GM12878 (cell line): ENCODE measurements around the gene NR2F2. TPM values are rescaled to one million over a fixed set of nuclear protein-coding genes. Genes with fewer than 3 reads are reported as not detected.
A peak's percentile ranks its signal among the peaks of the same experiment; 100 is the strongest.

Experiments
- ATAC-seq: fragments of 200-7000 bp; cut with Tn5 transposase; 3 replicates; pipeline ENCODE4 v1.9.1; 2020; ENCODE audit warnings: mild to moderate bottlenecking, moderate library complexity
- BruUV-seq: library from RNA; stranded (reverse); fragments of 400-500 nt; replicated peaks from 2 replicates; lab custom pipeline; 2021; lab: Mats Ljungman, UMichigan
- CTCF ChIA-PET: fragments of 300-600 bp; sonication (Branson Sonifier 250); formaldehyde crosslinking; extraction: SDS; loops from one replicate; lab custom pipeline; 2021; ENCODE audit warnings: inconsistent platforms; lab: Yijun Ruan, JAX
- POLR2A ChIA-PET: fragments of 350-600 bp; formaldehyde crosslinking; extraction: SDS; loops from one replicate; lab custom pipeline; 2021; ENCODE audit warnings: inconsistent platforms; lab: Charles Lee
- RAD21 ChIA-PET: fragments of 300-600 bp; sonication (Branson Sonifier 250); formaldehyde crosslinking; loops from one replicate; lab custom pipeline; 2023; ENCODE audit warnings: antibody characterized with exemption; ENCODE audit not compliant: unreplicated experiment; lab: Charles Lee
- SMC1A ChIA-PET: fragments of 300-600 bp; sonication (Branson Sonifier 250); formaldehyde crosslinking; loops from one replicate; lab custom pipeline; 2023; ENCODE audit not compliant: unreplicated experiment, uncharacterized antibody; lab: Charles Lee
- DNase-seq: peaks from one replicate; pipeline ENCODE4 v3.0.0-alpha.2; 2011; ENCODE audit warnings: low read depth, low spot score
- FAIRE-seq: peaks from 3 replicates; lab custom pipeline; 2011; peaks lifted over from hg19 to GRCh38; lab: Jason Lieb, UNC
- H2AFZ ChIP-seq: 2 replicates; pipeline ENCODE4 v1.6.0; 2011; ENCODE audit warnings: low read depth, low read length, control low read depth; ENCODE audit not compliant: control insufficient read depth
- H3K27ac ChIP-seq: 2 replicates; pipeline ENCODE4 v1.5.1; 2011; ENCODE audit warnings: control low read depth; ENCODE audit not compliant: control insufficient read depth, insufficient read depth
- H3K27me3 ChIP-seq, 2 experiments: replicated peaks in 1 of 2; 2 replicates each; pipeline versions ENCODE4 v1.6.0 to v1.6.1; 2011; ENCODE audit warnings: low read length in 1 of 2; ENCODE audit not compliant: control insufficient read depth in 2 of 2, insufficient read depth in 2 of 2
- H3K36me3 ChIP-seq, 2 experiments: 2 replicates each; pipeline ENCODE4 v1.5.1; 2011; ENCODE audit warnings: low read length in 1 of 2; ENCODE audit not compliant: control insufficient read depth in 2 of 2, insufficient read depth in 2 of 2
- H3K4me1 ChIP-seq: 2 replicates; pipeline ENCODE4 v1.6.1; 2011; ENCODE audit warnings: mild to moderate bottlenecking, low read length, moderate library complexity, mixed read lengths; ENCODE audit not compliant: control insufficient read depth, insufficient read depth
- H3K4me2 ChIP-seq: 2 replicates; pipeline ENCODE4 v1.6.0; 2011; ENCODE audit warnings: control low read depth; ENCODE audit not compliant: control insufficient read depth, insufficient read depth
- H3K4me3 ChIP-seq: fragments of 200-600 bp; sonication (generic); 2 replicates; pipeline ENCODE4 v1.5.1; 2016
- H3K79me2 ChIP-seq: 2 replicates; pipeline ENCODE4 v1.6.0; 2011; ENCODE audit warnings: low read length; ENCODE audit not compliant: control insufficient read depth, insufficient read depth
- H3K9ac ChIP-seq: 2 replicates; pipeline ENCODE4 v1.8.0; 2011; ENCODE audit warnings: low read length, control low read depth, mixed read lengths; ENCODE audit not compliant: control insufficient read depth, insufficient read depth
- H3K9me3 ChIP-seq: replicated peaks from 3 replicates; pipeline ENCODE4 v1.5.1; 2011; ENCODE audit warnings: mild to moderate bottlenecking, low read length; ENCODE audit not compliant: control insufficient read depth, insufficient read depth
- H4K20me1 ChIP-seq: 2 replicates; pipeline ENCODE4 v1.6.0; 2011; ENCODE audit not compliant: control insufficient read depth, insufficient read depth
- BCL3 ChIP-seq: IDR thresholded peaks from 2 replicates; pipeline ENCODE4 v1.6.1; 2011; ENCODE audit warnings: borderline replicate concordance, low read depth, mild to moderate bottlenecking, moderate library complexity, low read length; ENCODE audit not compliant: insufficient read depth, poor library complexity, severe bottlenecking
- HDAC2 ChIP-seq: fragments of 200-600 bp; sonication (generic); IDR thresholded peaks from 2 replicates; pipeline ENCODE4 v1.6.1; 2017
- HSF1 ChIP-seq: fragments of 150-350 bp; IDR thresholded peaks from 2 replicates; pipeline ENCODE4 v1.6.1; 2014; ENCODE audit warnings: mild to moderate bottlenecking, low read depth, low read length
- KLF5 ChIP-seq: fragments of 450-650 bp; IDR thresholded peaks from 2 replicates; pipeline ENCODE4 v1.6.1; 2014; ENCODE audit warnings: mild to moderate bottlenecking; ENCODE audit not compliant: partially characterized antibody
- MEF2A ChIP-seq: IDR thresholded peaks from 2 replicates; pipeline ENCODE4 v1.6.1; 2011; ENCODE audit warnings: low read depth, mild to moderate bottlenecking, low read length, moderate library complexity; ENCODE audit not compliant: insufficient read depth
- NFYA ChIP-seq: IDR thresholded peaks from 2 replicates; pipeline ENCODE4 v1.6.1; 2011; ENCODE audit warnings: low read depth, mild to moderate bottlenecking, low read length, improper control_type of control experiment, borderline replicate concordance
- NFYB ChIP-seq: IDR thresholded peaks from 2 replicates; pipeline ENCODE4 v1.6.1; 2011; ENCODE audit warnings: low read depth, mild to moderate bottlenecking, low read length, improper control_type of control experiment, moderate library complexity; ENCODE audit not compliant: insufficient read depth
- POLR2A ChIP-seq: IDR thresholded peaks from 2 replicates; pipeline ENCODE4 v1.6.1; 2011; ENCODE audit warnings: low read depth, mild to moderate bottlenecking, low read length
- SMARCA5 ChIP-seq: fragments of 450-650 bp; IDR thresholded peaks from 2 replicates; pipeline ENCODE4 v1.6.1; 2017; ENCODE audit warnings: mild to moderate bottlenecking
- SRF ChIP-seq, 2 experiments: IDR thresholded peaks; 2 replicates each; pipeline ENCODE4 v1.6.1; 2011; ENCODE audit warnings: low read depth in 2 of 2, low read length in 2 of 2, mild to moderate bottlenecking in 1 of 2, moderate library complexity in 1 of 2
- STAT3 ChIP-seq: IDR thresholded peaks from 2 replicates; pipeline ENCODE4 v1.6.1; 2011; ENCODE audit warnings: low read depth, low read length, improper control_type of control experiment
- YBX1 ChIP-seq: fragments of 450-650 bp; IDR thresholded peaks from 2 replicates; pipeline ENCODE4 v1.6.1; 2016; ENCODE audit warnings: antibody characterized with exemption
- ZNF24 ChIP-seq: fragments of 450-650 bp; IDR thresholded peaks from 2 replicates; pipeline ENCODE4 v1.6.1; 2017; ENCODE audit warnings: antibody characterized with exemption, mild to moderate bottlenecking
- ZNF274 ChIP-seq: IDR thresholded peaks from one replicate; pipeline ENCODE4 v1.8.0; 2011; ENCODE audit not compliant: insufficient read length, insufficient read depth
- WGBS: methylation state at CpG from one replicate; pipeline ENCODE4 v1.1.6; 2016; ENCODE audit warnings: low lambda C conversion rate; ENCODE audit not compliant: insufficient replicate concordance, insufficient coverage; ENCODE audit errors: missing lambda C conversion rate; 5-methylcytosine and 5-hydroxymethylcytosine counted together
- in situ Hi-C: fragments of 300-500 bp; cut with MboI; formaldehyde crosslinking; loops from 9 replicates; pipeline ENCODE4 v1.14.3; 2018; ENCODE audit warnings: mixed read lengths
- intact Hi-C: fragments of 100-400 bp; cut with micrococcal nuclease; formaldehyde crosslinking; loops from one replicate; pipeline ENCODE4 v1.14.2; 2022; ENCODE audit not compliant: unreplicated experiment
- polyA plus RNA-seq, 11 experiments: library from polyadenylated mRNA; depleted of rRNA in 4 of 11; unstranded in 6 of 11; stranded (reverse) in 5 of 11; fragments of >200 nt; fragmentation: Nextera tagmentation in 4 of 11; fragmentation: Illumina TruSeq in 1 of 11; extraction: Ambion mirVana in 4 of 11; extraction: Trizol in 1 of 11; gene quantifications; 1 replicate in 1 of 11; 2 replicates in 10 of 11; pipeline versions ENCODE4 v1.2.1 to v1.2.3, GENCODE V29; 2011 to 2016; ENCODE audit warnings: inconsistent platforms in 2 of 11, missing spikeins in 2 of 11, low read depth in 1 of 11
- total RNA-seq, 4 experiments: library from RNA; depleted of rRNA in 3 of 4; stranded (reverse); fragments of >200 nt in 3 of 4; fragmentation: Illumina TruSeq in 1 of 4; extraction: Trizol in 1 of 4; gene quantifications; 2 replicates each; pipeline versions ENCODE4 v1.2.1 to v1.2.3, GENCODE V29; 2013 to 2021
- TF ChIP-seq, protein P1 (sequence below): IDR thresholded peaks from 2 replicates; pipeline ENCODE4 v1.6.1; 2012; ENCODE audit warnings: improper control_type of control experiment, low read depth, low read length; ENCODE audit not compliant: insufficient replicate concordance

The NR2F2 gene
- total and polyA plus RNA-seq, 10 of the 15 experiments (the other 5 are each of a cell fraction or from before 2014, with no cell fraction given), result 1.1 to 10.1 (median 3.2) TPM

DNA sequence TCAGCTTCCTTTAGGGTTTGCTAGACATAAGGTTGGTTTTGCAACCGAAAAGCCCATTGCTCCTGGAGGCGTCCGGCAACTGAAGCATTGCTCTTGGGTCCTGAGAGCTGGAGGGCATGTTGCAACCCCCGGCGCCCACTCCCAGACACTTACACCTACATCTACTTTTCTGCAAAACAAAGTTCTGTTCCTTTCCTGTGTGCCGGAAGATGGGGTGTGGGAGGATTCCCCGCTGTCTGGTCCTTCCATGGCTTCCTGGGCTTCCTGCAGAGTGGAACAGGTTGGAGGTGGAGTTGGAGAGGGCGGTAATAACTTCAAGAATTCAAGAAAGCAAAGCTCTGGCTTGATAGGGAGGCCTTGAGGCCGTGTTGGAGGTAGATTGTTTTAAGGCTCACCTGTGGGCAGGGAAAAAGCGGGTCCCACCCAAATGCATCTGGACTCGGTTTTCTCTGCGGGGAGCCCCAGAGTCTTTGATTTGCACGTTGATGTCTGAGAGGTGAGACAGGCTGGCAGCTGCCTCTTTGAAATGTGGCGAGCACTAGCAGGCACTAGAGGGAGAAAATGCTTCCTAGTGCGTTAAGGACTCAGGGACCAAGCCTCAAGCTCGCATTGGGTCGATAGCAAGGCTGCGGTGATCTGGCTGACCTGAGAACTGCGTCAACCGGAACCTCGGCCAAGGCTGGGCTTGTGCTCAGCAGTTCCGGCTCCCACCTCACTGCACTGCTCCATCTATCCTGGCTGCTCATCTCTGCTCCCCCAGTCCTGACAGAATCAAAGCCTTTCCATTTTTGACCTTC is 39.5 kb downstream of the NR2F2 start (continued):
- TF ChIP-seq, protein P1, sequence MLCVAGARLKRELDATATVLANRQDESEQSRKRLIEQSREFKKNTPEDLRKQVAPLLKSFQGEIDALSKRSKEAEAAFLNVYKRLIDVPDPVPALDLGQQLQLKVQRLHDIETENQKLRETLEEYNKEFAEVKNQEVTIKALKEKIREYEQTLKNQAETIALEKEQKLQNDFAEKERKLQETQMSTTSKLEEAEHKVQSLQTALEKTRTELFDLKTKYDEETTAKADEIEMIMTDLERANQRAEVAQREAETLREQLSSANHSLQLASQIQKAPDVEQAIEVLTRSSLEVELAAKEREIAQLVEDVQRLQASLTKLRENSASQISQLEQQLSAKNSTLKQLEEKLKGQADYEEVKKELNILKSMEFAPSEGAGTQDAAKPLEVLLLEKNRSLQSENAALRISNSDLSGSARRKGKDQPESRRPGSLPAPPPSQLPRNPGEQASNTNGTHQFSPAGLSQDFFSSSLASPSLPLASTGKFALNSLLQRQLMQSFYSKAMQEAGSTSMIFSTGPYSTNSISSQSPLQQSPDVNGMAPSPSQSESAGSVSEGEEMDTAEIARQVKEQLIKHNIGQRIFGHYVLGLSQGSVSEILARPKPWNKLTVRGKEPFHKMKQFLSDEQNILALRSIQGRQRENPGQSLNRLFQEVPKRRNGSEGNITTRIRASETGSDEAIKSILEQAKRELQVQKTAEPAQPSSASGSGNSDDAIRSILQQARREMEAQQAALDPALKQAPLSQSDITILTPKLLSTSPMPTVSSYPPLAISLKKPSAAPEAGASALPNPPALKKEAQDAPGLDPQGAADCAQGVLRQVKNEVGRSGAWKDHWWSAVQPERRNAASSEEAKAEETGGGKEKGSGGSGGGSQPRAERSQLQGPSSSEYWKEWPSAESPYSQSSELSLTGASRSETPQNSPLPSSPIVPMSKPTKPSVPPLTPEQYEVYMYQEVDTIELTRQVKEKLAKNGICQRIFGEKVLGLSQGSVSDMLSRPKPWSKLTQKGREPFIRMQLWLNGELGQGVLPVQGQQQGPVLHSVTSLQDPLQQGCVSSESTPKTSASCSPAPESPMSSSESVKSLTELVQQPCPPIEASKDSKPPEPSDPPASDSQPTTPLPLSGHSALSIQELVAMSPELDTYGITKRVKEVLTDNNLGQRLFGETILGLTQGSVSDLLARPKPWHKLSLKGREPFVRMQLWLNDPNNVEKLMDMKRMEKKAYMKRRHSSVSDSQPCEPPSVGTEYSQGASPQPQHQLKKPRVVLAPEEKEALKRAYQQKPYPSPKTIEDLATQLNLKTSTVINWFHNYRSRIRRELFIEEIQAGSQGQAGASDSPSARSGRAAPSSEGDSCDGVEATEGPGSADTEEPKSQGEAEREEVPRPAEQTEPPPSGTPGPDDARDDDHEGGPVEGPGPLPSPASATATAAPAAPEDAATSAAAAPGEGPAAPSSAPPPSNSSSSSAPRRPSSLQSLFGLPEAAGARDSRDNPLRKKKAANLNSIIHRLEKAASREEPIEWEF, result no peak
- no peak for TF ChIP-seq HDAC2
- no peak for TF ChIP-seq YBX1
- no peak for TF ChIP-seq SRF (IDR thresholded peaks at IDR 0.05; ENCODE audit: low read depth in 2 of 2, low read length in 2 of 2)
- TF ChIP-seq MEF2A, result no peak
- TF ChIP-seq STAT3, result no peak
- TF ChIP-seq POLR2A, result no peak
- TF ChIP-seq, all 136 proteins: peak for 0

DNA sequence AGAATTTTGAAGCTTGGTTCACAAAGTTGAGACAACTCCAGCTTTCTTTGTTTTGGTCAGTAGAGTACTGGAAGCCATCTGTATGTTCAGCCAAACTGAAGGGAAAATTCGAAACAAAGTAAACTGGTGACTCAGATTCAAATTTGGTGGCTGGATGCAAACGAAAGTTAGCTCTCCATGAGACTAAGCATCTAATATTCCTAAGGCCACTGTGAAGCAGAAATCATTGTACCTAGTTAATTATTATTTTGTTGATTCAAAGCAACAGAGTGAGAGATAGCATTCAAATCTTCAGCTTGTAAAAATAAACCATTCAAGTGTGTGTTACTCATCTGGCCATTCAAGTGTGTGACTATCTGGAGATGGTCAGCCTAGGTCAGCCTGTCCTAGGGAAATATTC is 42.1 kb downstream of the NR2F2 start:
- Histone ChIP-seq H2AFZ (no peak overlapping the region), H3K27ac (no peak overlapping the region), H3K27me3 (peaks cover 3 to 9% of the 10 kb centered on the region in 2 experiments; a peak in 3 of 4 replicates), H3K79me2 (no peaks in the 10 kb centered on the region), H4K20me1 (no peaks in the 10 kb centered on the region), H3K4me1 (no peaks in the 10 kb centered on the region), H3K4me3 (no peak overlapping the region), H3K4me2 (no peak overlapping the region), H3K36me3 (no peaks in the 10 kb centered on the region), H3K9me3 (no peaks in the 10 kb centered on the region; the same call in 2 of the 3 replicates), H3K9ac (no peak overlapping the region)
- SMC1A ChIA-PET, result no interaction called here
- no peak for FAIRE-seq
- in situ Hi-C loops (no loop called here), intact Hi-C loops (no loop called here)
- RAD21 ChIA-PET, result no interaction called here
- DNase-seq, result no peak
- CTCF ChIA-PET, result interaction anchor here (0.6 kb wide), 1 partner anchor 688 kb away, joined by 6 read pairs; no protein-coding TSS in a partner anchor
- WGBS, result 0% methylated on average over 2 of the region's 2 CpGs
- no TSS peak for BruUV-seq
- POLR2A ChIA-PET, result no interaction called here
- ATAC-seq, result peak; percentile 28; the same call in 2 of the 3 replicates
- no peak for TF ChIP-seq HSF1
- no peak for TF ChIP-seq KLF5
- no peak for TF ChIP-seq NFYA
- no peak for TF ChIP-seq NFYB
- no peak for TF ChIP-seq ZNF274
- TF ChIP-seq BCL3, result no peak
- no peak for TF ChIP-seq SMARCA5
- TF ChIP-seq ZNF24, result no peak
- no peak for TF ChIP-seq MEF2A
